ENCODE results near the gene GAL.

DNA sequence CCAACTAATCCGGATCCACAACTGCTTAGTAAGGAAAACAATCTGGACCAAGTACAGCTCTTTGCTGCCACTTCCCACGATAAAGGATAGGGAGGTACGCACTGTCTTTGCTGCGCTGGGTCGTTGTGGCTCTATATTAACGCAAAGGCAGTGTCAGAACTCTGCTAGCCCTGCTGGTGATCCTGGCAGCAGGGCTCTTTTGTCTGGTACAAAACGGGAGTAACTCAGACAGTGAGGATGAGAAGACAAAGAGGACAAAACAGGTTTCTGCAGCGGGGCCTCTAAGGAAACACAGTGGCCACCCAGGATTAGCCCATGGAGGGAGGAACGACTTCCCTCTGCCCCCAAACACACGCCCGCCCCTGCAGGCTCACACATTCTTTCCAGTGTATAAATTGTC is 26.1 kb downstream of the GAL start:
- TF ChIP-seq POLR2AphosphoS5 (IDR thresholded peaks at IDR 0.05; ENCODE audit: low read depth, low read length) (no peak), POLR2A (IDR thresholded peaks at IDR 0.05; ENCODE audit: low read depth, low read length) (no peak), TAF1 (IDR thresholded peaks at IDR 0.05; ENCODE audit: low read depth, low read length) (no peak), PAX5 (IDR thresholded peaks at IDR 0.05; ENCODE audit: insufficient read depth, low read length, severe bottlenecking) (no peak)
